KOPT-K1 (cell line): ENCODE measurements around the gene RFX1.
A peak's percentile ranks its signal among the peaks of the same experiment; 100 is the strongest.
"Not testable (repeated sequence)": the region's sequence is repeated elsewhere in the genome, so short reads cannot be mapped to it uniquely, and the experiment has no call there.

Experiments used
- H3K27ac ChIP-seq: fragments of 200-600 bp; sonication (generic); 2 replicates; pipeline ENCODE4 v1.5.1; 2016; ENCODE audit warnings: antibody characterized with exemption, mild to moderate bottlenecking, low read depth, low read length; ENCODE audit not compliant: poor library complexity, severe bottlenecking
- H3K36me3 ChIP-seq: fragments of 200-600 bp; sonication (generic); 2 replicates; pipeline ENCODE4 v1.5.1; 2017; ENCODE audit warnings: antibody characterized with exemption, mild to moderate bottlenecking, low read length, moderate library complexity; ENCODE audit not compliant: insufficient read depth
- H3K9me3 ChIP-seq: fragments of 200-600 bp; sonication (generic); 2 replicates; pipeline ENCODE4 v1.5.1; 2017; ENCODE audit warnings: antibody characterized with exemption, low read length, mild to moderate bottlenecking; ENCODE audit not compliant: insufficient read depth, poor library complexity, severe bottlenecking

Gene RFX1

GRCh38 chr19:14035159-14035558 is 29.0 kb upstream of the RFX1 start:
- H3K9me3 ChIP-seq, H3K27ac ChIP-seq: not testable (repeated sequence)
- peaks cover 21% of the 10 kb centered on the region; the same call in 1 of the 2 replicates for H3K36me3 ChIP-seq

- no peak overlapping the region for H3K27ac ChIP-seq
- peaks cover 9% of the 10 kb centered on the region; the same call in 1 of the 2 replicates for H3K36me3 ChIP-seq
- no peaks in the 10 kb centered on the region for H3K9me3 ChIP-seq
These were observed 27.8 kb upstream of the RFX1 start for GRCh38 chr19:14033946-14034345.

GRCh38 chr19:14031719-14032480 is 25.8 kb upstream of the RFX1 start, which contains the start of gene IL27RA:
Gene IL27RA, plus strand, starts transcription at chr19:14031762. Its CDS starts 111 bp downstream, at chr19:14031873.
- Histone ChIP-seq H3K27ac (peak within 1 kb of the TSS; percentile 80), H3K36me3 (no peaks in the 10 kb centered on the region; the same call in 1 of the 2 replicates), H3K9me3 (no peaks in the 10 kb centered on the region)

- no peaks in the 10 kb centered on the region; the same call in 1 of the 2 replicates for H3K36me3 ChIP-seq
- peak overlapping the region; percentile 80 for H3K27ac ChIP-seq
- H3K9me3 ChIP-seq = no peaks in the 10 kb centered on the region
These were observed 25.0 kb upstream of the RFX1 start for GRCh38 chr19:14030997-14031718.

GRCh38 chr19:14028901-14029300 is 22.8 kb upstream of the RFX1 start:
- no peaks in the 10 kb centered on the region for H3K9me3 ChIP-seq
- no peak overlapping the region for H3K27ac ChIP-seq
- no peaks in the 10 kb centered on the region for H3K36me3 ChIP-seq

- Histone ChIP-seq H3K36me3 (no peaks in the 10 kb centered on the region), H3K9me3 (no peaks in the 10 kb centered on the region), H3K27ac (no peak within 1 kb of the TSS)
These were observed 21.8 kb upstream of the RFX1 start, which contains the start of gene RLN3 for GRCh38 chr19:14027856-14028450. Gene RLN3, plus strand, starts transcription at chr19:14028148. Its CDS starts 57 bp downstream, at chr19:14028205.

- H3K9me3 ChIP-seq, H3K36me3 ChIP-seq, H3K27ac ChIP-seq: not testable (repeated sequence)
These were observed 20.6 kb upstream of the RFX1 start for GRCh38 chr19:14026652-14027192.

GRCh38 chr19:14023404-14024235 is 17.5 kb upstream of the RFX1 start:
- no peak overlapping the region for H3K27ac ChIP-seq
- H3K36me3 ChIP-seq = no peaks in the 10 kb centered on the region
- no peaks in the 10 kb centered on the region for H3K9me3 ChIP-seq

- H3K9me3 ChIP-seq = no peaks in the 10 kb centered on the region
- no peaks in the 10 kb centered on the region for H3K36me3 ChIP-seq
- no peak overlapping the region for H3K27ac ChIP-seq
These were observed 16.3 kb upstream of the RFX1 start for GRCh38 chr19:14022469-14022868.

GRCh38 chr19:14021474-14021873 is 15.4 kb upstream of the RFX1 start:
- H3K9me3 ChIP-seq = no peaks in the 10 kb centered on the region
- H3K36me3 ChIP-seq = no peaks in the 10 kb centered on the region
- H3K27ac ChIP-seq = no peak overlapping the region

- not testable (repeated sequence) for H3K36me3 ChIP-seq, H3K27ac ChIP-seq, H3K9me3 ChIP-seq
These were observed 13.6 kb upstream of the RFX1 start for GRCh38 chr19:14019739-14020138.

- Histone ChIP-seq H3K36me3 (no peaks in the 10 kb centered on the region), H3K27ac (no peak overlapping the region), H3K9me3 (no peaks in the 10 kb centered on the region)
These were observed 13.0 kb upstream of the RFX1 start for GRCh38 chr19:14019100-14019499.

GRCh38 chr19:14015524-14016035 is 9.5 kb upstream of the RFX1 start:
- Histone ChIP-seq H3K36me3 (no peaks in the 10 kb centered on the region), H3K9me3 (no peaks in the 10 kb centered on the region), H3K27ac (no peak overlapping the region)

GRCh38 chr19:14012378-14012915 is 6.3 kb upstream of the RFX1 start:
- H3K9me3 ChIP-seq = no peaks in the 10 kb centered on the region
- H3K27ac ChIP-seq = no peak overlapping the region
- no peaks in the 10 kb centered on the region for H3K36me3 ChIP-seq
